GM18873 (cell line): ENCODE data around the gene DEFB129.
"Not testable (repeated sequence)": the region's sequence is repeated elsewhere in the genome, so short reads cannot be mapped to it uniquely, and the experiment has no call there.

Experiments used
- ATAC-seq: cut with Tn5 transposase; IDR thresholded peaks from one replicate; pipeline ENCODE4 v1.9.1; 2021; ENCODE audit warnings: mild to moderate bottlenecking, moderate library complexity, moderate number of reproducible peaks; ENCODE audit not compliant: unreplicated experiment, low FRiP score

The DEFB129 gene, protein sequence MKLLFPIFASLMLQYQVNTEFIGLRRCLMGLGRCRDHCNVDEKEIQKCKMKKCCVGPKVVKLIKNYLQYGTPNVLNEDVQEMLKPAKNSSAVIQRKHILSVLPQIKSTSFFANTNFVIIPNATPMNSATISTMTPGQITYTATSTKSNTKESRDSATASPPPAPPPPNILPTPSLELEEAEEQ

DNA sequence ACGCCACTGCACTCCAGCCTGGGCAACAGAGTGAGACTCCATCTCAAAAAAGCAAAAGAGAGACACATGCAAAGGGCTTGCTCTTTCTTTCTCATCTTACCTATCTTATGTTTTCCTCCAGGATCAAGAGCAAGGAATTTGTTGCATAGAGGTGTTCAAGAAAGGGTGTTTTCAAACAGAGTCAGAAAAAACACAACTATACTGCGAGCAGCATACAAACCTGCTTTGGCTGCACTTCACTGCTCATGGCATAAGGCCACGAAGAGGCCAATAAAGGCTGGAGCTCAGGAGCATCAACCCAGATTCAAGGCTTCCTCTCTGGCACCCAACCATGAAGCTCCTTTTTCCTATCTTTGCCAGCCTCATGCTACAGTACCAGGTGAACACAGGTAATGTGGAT, at the start of gene DEFB129:
TSS of gene DEFB129 (plus strand) at position 301 of the 400 bp plus-strand sequence. CDS start at position 332, 31 bp downstream.
- no peak for ATAC-seq

DNA sequence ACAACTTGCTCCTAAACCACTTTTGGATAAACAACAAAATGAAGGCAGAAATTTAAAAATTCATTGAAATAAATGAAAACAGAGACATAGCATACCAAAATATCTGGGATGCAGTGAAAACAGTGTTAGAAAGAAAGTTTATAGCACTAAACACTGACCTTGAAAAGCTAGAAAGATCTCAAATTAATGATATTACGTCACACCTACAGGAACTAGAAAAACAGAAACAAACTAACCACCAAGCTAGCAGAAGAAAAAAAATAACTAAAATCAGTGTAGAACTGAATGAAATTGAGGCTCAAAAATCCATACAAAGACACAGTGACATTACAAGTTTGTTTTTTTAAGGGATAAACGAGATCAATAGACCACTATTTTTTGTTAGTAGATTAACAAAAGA, 42.8 kb upstream of the DEFB129 start:
- ATAC-seq: no peak

- ATAC-seq: no peak
Observed at GRCh38 chr20:187733-188132, 39.3 kb upstream of the DEFB129 start.

DNA sequence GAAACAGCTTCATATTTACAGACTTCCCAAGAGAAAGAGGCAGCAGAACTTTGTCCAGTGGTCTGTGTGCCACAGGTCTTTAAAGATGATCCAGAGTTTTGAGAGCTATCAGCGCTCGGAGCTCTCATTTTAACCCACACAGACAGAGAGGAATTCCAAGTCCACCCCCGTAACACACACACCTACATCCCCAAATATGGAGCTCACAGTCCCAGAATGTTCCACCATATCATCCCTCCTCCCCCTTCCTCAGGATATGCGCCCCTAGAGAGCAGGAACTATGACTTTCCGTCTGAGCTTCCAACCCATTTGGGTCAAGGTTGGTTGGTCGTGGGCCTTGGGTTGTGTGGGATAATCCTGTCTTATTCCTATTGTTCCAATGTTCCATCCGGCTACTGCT, 37.4 kb upstream of the DEFB129 start, which contains the start of gene DEFB128:
TSS of gene DEFB128 (minus strand) at position 101 of the 400 bp plus-strand sequence. CDS start at position 13, 88 bp downstream.
- no peak for ATAC-seq

GRCh38 chr20:198225-198624, 28.8 kb upstream of the DEFB129 start:
- ATAC-seq: no peak

GRCh38 chr20:199996-200395, 27.1 kb upstream of the DEFB129 start:
- no peak for ATAC-seq

GRCh38 chr20:203630-204029, 23.4 kb upstream of the DEFB129 start:
- ATAC-seq: not testable (repeated sequence)

DNA sequence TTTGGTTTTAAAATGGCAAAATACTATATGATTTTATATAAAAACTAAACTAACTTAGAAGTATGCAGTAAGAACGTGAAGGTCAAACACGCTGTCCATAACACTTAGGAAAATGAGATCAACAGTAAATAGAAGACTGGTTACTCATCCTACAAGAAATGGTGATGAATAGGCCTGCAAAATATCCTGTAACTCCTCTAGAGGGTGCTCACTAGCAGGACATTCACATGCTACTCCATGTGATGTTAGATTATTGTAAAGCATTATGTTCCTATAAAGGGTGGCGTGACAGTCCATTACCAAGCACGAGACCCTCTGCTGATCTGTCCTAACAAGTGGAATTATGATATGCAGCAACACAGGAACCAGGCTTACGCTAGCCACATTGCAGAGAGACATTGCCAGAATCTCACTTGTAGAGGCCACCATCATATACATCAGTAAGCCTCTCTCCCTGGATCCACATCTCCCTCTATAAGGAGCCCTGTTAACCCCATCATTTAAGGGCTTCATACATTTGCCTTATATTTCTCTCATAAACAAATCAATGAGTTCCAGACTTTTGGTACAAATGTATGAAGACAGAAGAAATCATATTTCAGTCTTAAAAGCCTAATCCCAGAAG, 18.0 kb upstream of the DEFB129 start:
- ATAC-seq: no peak

- ATAC-seq: no peak
Observed at GRCh38 chr20:210809-211502, 16.1 kb upstream of the DEFB129 start.

GRCh38 chr20:214383-214782, 12.7 kb upstream of the DEFB129 start:
- no peak for ATAC-seq

DNA sequence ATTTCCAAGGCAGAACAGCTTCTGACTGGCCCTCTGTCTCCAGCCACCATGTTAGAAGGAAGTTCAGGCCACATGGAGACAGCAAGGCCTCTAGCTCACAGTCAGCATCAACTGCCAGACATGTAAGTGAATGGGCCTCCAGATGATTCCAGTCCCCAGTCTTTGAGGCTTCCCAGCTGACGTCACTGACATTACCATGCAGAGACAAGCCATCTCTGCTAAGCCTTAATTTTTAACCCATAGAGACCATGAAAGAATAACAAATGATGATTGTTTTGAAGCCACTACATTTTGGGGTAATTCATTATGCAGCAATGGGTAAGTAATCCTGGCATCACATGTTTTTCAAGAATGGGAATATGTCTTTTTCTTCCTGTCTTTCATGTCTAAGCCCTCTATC, 11.3 kb upstream of the DEFB129 start:
- ATAC-seq: no peak

GRCh38 chr20:217266-217665, 9.8 kb upstream of the DEFB129 start:
- no peak for ATAC-seq

DNA sequence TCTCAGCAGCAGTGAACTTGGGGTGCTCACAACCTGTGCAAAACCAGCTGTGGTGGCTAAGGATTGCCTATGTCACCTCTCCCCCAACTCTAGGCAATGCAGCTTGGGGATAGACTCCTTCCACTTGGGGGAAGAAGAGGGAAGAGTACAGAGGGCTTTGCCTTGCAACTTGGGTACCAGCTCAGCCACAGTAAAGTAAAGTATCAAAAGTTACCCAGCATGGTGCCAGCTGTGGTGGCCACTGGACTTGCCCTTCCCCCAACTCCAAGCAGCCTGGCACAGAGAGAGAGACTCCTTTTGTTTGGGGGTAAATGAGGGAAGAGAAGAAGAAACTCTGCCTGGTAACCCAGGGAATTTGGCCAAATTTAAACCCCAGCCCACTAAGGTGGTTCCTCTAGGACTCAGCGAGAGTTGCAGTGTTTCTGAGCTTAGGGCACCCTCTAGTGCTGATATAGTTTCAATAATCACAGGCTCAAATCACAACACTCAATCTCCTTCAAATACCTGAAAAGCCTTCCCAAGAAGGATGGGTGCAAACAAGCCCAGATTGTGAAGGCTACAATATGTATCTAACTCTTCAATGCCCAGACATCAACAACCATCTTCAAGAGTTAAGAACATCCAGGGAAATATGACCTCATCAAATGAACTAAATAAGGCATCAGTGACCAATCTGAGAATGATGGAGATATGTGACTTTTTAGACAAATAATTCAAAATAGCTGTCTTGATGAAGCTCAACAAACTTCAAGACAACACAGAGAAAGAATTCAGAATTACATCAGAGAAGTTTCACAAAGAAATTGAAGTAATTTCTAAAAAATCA, 7.6 kb upstream of the DEFB129 start:
- ATAC-seq: no peak

DNA sequence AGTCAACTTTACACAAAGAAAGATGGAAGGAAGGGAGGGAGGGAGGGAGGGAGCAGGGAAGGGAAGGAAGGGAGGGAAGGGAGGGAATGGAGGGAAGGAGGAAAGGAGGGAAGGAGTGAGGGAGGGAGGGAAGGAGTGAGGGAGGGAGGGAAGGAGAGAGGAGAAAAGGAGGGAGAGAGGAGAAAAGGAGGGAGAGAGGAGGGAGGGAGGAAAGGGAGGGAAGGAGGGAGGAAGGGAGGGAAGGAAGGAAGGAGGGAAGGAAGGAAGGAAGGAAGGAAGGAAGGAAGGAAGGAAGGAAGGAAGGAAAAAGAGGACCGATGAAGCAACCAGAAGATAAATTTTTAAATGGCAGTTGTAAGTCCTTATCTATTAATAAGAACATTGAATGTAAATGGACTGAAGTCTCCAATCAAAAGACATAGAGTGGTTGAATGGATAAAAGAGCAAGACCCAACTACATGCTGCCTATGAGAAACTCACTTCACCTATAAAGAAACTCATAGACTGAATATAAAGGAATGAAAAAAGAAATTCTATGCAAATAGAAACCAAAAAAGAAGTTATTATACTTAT, 5.7 kb upstream of the DEFB129 start:
- no peak for ATAC-seq

- not testable (repeated sequence) for ATAC-seq
Observed at GRCh38 chr20:225879-226278, 1.2 kb upstream of the DEFB129 start.

DNA sequence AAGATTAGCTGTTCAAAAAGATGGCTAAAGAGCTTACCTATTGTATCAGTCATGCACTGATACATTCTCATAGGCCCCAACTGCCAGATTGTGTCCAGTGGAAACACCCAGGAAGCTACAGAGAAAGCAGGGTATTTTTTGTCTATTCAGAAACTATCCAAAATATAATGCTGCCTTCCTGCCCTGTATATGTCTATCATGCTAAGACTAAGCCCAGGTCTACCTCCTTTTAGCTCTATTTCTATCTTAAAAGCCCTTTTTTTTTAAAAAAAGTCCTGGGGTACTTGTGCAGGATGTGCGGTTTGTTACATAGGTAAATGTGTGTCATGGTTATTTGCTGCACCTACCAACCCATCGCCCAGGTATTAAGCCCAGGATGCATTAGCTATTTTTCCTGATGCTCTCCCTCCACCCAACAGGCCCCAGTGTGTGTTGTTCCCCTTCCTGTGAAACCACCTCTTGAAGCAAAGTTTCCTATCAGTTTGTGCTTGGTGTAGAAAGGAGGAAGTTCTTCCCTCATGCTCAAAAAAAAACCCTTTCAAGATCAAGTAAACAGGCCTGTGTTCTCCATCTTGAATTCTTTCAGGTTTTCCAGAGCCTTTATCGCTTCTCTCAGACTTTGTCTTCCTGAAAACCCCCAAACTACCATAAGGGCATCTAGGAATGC, 514 bp downstream of the DEFB129 start:
- ATAC-seq: no peak

- ATAC-seq: no peak
Observed at GRCh38 chr20:235891-236290, 8.8 kb downstream of the DEFB129 start.

- ATAC-seq: no peak
Observed at GRCh38 chr20:237489-237888, 10.4 kb downstream of the DEFB129 start.

GRCh38 chr20:237929-238328, 10.9 kb downstream of the DEFB129 start:
- no peak for ATAC-seq

DNA sequence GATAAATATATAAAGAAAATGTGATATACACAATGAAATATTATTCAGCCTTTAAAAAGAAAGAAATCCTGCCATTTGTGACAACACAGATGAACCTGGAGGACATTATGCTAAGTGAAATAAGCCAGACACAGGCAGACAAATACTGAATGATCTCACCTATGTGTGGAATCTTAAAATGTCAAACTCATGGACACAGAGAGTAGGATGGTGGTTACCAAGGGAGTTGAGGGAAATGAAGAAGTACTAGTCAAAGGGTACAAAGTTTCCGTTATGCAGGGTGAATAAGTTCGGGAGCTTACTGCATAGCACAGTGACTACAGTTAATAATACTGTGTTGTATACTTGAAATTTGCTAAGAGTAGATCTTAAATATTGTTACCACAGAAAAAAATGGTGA, 15.8 kb downstream of the DEFB129 start:
- ATAC-seq: no peak
